Activated T-cell treated with anti-CD3 and anti-CD28 coated beads for 4 hours (primary cell): Measurements from ENCODE around the gene PRRT4.

Experiments
- DNase-seq: peaks from one replicate; pipeline ENCODE4 v3.0.0-alpha.2; 2020

The PRRT4 gene

DNA sequence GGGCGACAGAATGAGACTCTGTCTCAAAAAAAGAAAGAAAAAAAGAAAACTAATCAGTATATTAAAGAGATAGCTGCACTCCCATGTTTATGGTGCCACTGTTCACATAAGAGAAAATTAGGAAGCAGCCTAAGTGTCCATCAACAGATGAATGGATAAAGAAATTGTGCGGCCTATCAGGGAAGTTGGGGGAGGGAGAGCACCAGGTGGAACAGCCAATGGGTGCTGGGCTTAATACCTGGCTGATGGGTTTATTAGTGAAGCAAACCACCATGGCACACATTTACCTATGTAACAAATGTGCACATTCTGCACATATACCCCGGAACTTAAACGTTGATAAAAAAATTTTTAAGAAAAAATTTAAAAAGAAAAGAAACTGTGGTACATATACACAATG lies 9.0 kb upstream of the PRRT4 start:
- no peak for DNase-seq

DNA sequence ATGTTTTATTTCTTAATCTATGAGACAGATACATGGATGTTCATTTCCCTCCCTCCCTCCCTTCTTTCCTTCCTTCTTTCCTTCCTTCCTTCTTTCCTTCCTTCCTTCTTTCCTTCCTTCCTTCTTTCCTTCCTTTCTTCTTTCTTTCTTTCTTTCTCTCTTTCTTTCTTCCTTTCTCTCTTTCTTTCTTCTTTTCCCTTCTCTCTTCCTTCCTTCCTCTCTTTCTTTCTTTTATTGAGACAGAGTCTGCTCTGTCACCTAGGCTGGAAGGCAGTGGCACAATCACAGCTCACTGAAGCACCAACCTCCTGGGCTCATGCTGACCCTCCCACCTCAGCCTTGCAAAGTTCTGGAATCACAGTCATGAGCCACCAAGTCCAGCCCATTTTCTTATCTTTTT lies 5.5 kb upstream of the PRRT4 start:
- no peak for DNase-seq

DNA sequence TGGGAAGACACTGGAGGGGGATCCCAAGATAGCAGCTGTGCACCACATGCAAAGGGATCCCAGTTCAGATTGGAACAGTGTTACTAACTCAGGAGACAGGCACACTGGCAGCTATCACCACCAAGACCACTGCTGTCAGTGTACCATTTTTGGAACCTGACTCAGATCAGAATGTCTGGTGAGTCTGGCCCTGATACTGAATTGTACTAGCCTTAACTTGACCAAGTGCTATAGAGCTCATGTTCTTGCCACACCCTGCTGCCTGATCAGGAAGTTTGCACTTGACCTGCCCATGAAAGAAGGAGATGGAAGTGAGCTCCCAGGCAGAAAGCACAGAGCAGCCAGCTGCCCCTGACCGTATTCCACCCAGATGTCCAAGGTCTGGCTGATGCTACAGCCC lies 4.8 kb upstream of the PRRT4 start:
- no peak for DNase-seq

DNA sequence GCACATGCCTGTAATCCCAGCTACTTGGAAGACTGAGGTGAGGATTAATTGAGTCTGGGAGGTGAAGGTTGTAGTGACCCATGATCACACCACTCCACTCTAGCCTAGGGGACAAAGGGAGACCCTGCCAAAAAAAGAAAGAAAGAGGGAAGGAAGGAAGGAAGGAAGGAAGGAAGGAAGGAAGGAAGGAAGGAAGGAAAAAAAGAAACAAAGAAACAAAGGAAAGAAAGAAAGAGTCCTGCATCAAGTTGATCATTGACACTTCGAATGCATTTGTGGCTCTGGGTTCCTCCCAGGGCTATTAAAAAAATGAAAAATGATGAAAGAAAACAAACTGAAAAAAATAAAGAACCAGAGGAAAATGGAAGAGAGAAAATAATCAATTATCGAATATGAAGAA lies 3.9 kb upstream of the PRRT4 start:
- no peak for DNase-seq

DNA sequence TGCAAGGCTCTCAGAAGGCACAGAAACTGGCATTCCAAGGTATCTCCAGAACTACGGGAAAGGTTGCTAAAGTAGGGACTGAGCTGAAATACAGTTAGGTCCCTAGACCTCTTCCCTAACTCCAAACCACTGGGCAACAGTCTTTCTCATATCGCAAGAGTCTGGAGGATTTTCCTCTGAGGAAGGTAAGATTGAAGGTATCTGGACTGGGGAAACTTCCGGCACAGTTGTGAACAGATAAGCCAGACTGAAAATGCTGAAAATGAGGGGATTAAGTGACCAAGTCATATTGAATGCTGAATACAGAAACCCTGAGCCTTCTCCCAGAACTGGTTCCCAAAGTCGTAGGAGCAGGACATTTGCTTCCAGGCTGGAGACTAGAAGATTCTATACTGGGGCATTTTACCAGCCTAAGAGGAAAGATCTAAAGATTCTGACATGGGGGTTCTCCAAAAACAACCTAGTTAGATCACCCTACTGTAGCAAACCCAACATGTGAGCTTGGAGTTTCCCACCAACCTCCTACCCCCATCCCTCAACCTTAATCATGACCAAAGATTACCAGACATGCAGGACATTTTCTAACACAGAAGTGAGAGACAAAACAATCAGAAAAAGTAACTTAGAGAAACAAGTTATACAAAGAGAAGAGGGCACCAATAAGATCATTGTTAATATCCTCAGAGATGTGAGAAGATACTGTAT lies 2.8 kb upstream of the PRRT4 start:
- no peak for DNase-seq

DNA sequence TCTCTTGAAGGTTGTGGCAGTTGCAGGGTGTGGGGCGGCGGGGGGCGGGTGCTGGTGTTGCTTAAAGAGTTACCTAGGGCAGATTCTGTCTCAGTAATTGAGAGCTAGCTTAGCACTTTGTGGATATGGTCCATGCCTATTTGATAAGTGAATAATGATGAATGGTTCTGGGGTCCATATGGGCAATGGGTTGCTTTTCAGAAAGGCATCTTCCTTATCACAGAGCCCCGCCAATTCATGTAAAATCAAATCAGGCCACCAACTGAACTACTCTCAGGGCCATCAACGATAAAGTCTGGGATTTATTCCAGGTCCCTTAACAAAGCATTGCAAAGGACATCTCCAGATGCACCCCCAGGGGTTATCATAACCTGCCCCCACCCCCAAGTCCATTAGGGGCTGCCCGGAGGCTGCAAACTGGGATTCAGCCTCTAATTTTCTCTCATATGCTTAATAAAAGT lies 1.8 kb upstream of the PRRT4 start:
- no peak for DNase-seq

DNA sequence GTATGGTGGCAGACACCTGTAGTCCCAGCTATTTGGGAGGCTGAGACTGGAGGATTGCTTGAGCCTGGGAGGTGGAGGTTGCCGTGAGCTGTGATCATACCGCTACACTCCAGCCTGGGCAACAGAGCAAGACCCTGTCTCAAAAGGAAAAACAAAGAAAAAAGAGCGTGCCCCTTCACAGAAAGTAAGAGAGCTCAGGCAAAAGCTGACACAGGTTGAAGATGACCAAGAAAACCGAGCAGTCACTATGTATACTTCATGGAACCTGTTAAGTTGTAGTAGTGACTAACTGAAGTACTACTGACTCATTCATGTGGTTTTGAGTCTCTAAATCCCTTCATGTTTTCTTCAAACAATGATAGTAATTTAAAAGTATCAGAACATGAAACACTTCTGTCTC lies 1.2 kb upstream of the PRRT4 start:
- no peak for DNase-seq

DNA sequence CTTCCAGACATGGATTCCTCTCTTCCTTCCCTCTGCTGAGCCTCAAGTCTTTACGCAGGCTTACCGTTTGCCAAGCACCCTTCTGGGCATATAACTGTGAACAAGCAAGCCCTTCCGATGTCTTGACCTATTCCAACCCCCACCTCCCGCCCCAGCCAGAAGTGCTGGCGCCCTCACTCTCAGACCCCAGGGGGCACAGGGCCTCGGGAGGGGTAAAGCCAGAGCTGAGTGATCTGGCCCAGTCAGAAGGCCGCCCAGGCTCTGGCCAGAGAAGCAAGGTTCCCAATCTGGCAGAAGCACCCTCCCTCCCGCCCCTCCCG lies 1.2 kb downstream of the PRRT4 start:
- no peak for DNase-seq

DNA sequence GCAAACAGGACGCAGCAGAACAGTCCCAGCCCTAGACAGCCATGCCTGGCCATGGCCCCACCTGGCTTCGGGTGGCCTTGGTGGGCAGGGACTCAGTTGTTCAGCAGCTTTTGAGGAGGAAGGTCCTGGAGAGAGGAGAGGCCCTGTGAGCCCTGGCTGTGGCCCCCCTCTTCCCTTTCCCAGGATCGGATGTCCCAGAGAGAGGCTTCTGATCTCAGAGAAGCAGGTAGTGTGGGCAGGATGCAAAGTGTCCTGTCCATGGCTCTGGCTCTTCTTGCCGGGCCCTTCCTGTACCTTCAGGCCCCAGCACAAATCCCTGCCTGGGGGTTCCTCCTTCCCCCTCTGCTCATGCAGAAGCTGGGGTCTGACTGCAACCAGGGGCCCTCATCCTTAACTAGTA lies 1.6 kb downstream of the PRRT4 start:
- DNase-seq = no peak

DNA sequence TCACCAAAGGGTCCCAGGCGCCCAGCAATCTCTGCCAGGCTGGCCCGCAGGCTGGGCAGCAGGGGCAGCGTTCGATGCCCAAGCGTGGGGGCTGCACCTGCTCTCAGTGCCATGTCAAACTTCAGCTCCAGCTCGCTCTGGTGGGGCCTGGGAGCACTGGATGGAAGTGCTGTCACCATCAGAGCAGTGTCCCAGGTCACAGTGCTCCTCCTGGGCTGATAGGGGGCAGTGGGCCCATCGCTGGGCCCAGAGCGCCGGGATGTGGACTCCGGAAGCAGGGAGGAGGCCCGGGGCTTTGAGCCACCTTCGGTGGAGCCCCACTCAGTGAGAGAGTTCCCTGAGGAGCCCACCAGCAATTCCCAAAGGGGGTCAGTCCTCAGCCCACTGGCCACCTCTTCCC lies 2.2 kb downstream of the PRRT4 start:
- DNase-seq = no peak

DNA sequence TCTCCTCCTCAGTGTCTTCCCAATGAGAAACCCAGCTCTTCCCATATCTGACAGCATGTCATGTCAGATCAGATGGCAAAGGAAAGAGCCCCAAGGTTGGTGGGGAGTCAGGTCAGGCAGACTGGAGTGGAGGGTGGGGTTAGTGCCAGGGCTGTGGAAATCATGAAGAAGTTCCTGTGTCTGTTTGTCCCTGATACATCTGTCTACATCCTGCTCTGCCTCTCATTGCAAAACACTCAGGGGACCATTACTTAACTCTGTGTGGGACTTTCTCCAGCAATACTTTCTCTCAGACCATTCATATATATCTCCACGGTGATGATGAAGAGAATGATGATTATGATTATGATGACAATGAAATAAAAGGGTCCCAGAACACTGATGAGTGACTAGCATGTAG lies 3.3 kb downstream of the PRRT4 start:
- DNase-seq = no peak

DNA sequence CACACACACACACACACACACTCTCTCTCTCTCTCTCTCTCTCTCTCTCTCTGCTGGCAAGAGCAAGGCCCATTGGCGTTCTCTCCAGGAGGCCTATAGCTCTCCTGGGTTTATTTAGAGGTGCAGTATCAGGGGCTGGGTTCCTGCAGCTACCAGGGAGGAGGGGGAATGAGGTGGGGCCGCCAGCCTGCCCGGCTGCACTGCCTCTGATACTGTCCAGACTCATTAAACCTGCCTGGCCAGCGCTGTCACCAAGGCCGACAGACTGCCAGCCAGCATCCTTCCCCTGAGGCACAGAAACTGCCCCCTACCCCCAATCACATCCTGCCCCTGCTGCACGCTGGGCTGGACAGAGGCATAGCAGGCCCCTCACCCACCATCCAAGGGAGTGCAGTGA lies 4.3 kb downstream of the PRRT4 start:
- DNase-seq = no peak

DNA sequence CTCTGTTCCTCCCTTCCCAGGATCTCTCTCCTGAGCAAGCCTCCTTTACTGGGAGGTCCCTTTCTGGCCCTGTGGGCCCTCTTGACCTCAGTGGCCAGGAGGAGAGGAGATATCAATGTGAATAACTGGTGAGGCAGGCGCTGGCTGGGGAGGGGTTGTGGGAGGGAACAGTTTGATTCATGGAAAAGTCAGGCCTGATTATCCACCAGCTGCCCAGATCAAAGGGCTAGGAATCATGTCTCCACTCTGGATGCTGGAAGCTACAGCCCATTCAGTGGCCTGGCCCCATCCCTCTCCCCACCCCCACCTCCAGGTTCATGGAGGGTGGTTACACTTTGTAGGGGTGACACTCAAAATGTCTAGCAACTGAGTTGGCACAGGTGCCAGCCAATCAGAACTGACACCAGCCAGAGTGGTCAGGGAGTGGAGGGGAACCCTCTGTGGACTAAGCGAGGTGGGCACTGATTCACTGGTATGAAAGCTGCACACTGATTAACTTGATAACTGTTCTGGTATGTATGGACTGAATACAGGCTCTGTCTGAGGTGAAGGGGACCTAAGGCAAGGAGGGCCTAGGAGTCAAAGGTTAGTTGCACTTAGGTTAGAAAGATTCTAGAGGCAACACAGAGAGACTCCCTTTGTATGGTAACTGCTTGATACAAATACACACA lies 4.8 kb downstream of the PRRT4 start:
- no peak for DNase-seq

DNA sequence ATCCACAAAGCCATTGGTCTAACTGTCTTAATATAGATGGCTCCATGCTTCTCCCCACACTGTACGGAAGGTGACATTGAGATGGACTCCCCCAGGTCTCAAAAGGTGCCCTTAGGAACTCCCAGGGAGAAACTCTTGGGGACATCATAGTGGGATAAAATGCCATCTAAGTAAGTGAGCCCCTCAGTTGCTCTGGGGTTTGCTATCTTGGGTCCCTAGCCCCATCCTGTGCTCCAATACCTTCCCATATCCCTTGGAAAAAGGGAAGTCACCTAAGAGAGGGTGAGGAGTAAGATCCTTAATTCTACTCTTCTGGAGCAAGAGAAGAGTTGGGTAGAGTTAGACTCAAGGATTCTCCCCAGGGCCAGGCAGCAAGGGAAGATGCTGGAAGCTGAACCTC lies 7.9 kb downstream of the PRRT4 start:
- DNase-seq = no peak

DNA sequence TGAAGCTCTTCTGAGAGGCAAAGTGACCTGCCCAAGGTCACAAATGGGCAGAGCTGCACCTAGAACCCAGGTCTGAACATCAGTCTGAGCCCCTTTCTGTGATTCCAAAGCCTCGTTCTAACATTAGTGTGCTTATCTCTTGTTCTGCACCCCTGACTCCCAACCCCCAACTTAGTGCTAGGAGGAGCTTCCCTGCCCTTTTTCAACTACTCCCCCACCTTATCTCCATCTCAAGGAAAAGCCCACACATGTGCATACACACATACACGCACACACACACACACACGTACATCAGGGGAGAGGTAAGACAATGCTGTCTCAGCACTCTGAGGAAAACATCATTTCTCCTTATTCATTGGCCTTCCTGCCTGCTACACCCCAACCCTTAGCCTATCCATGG lies 8.3 kb downstream of the PRRT4 start:
- no peak for DNase-seq

DNA sequence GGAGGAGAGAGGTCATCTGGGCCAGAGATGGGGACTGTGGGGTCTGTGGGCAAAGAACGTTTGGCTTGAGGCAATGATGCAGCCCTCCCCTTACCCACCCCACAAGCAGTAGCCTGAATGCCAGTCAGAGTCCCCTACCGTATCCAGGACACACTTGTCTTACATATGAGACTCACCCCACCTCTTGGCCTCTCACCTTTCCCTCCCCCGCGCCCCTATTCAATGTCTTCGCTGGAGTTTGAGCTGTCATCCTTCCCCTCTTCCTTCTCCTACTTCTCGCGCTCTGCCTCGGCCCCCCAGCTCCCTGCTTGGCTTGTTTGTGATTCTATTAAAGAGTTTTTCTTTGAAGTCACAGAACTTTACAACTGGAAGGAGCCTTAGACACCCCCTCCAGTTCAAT lies 8.9 kb downstream of the PRRT4 start:
- DNase-seq = no peak

DNA sequence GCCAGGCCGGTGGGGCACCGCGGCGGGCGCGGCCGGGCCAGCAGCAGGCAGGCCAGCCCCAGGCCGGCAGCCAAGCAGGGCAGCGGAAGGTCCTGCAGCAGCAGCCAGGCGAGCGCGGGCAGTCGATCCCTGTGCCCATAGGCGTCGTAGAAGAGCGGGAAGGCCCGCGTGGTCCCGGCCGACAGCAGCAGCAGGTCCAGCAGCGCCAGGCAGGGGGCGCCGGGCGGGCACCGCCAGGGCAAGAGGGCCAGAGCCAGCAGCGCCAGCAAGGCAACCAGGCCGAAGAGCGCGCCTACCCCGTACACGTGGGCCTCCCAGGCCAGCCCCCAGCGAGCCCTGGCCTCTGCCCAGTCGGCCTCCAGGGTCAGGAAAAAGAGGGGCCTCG lies 9.3 kb downstream of the PRRT4 start:
- no peak for DNase-seq

DNA sequence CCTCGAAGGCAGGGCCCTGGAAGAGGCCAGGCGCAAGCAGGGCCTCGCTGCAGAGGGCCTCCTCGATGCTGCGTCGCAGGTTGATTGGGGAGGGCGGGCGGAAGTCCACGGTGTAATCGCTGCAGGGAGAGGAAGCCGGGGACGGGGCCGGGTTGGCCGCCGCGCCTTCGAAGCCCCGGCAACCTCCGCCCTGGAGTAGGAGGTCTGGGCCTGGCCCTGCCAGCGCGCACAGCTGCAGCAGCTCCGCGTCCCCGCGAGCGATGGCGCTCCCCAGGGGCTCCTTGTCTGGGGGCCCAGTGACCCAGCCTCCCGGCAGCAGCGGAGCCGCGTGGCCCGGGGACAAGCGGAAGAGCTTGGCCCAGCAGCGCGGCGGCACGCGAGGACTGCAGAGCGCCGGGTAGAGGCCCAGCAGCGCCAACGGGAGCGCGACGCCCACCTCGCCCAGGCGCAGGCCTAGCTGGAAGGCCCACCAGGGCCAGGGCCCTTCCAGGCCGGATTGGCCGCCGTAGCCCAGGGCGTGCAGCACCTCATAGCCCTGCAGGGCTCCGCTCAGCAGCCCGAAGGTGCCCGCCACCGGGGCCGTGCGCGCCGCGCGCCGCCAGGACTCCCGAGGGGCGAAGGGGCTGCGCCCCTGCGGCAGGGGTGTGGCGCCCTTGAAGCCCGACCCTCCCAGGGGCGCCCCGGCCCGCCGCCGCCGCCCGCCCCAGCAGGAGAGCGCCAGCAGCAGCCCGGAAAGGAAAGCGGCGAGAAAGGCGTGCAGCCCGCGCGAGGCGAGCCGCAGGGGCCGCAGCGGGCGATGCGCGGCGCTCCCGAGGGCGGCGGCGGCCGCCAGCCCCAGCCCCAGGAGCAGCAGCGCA lies 10.0 kb downstream of the PRRT4 start:
- DNase-seq = no peak

DNA sequence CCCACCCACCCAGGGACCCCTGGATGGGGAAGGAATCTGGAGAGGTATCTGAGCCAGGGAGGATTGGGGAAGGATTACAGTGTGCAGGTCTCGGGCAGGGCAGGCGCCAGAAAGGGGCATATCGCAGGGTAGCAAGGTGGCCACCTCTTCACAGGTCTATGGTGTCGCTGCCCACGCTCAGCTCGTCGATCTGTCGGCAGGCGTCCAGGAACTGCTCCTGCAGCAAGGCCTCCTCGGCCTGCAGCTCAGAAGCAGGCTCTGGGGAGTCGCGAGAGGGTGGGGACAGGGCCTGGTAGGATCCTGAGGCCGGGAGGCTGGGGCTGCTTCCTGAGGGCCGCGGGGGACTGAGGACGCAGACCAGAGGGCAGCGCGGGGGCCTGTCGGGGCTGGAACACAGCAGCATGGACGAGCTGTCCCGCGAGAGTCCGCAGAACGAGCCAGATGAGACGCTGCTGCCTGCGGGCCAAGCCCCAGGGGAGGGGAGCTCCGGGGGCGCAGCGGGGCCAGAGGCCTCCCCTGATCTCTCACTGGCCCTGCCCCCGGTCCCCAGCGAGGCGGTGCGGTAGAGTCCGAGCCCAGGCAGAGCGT lies 10.7 kb downstream of the PRRT4 start:
- no peak for DNase-seq

DNA sequence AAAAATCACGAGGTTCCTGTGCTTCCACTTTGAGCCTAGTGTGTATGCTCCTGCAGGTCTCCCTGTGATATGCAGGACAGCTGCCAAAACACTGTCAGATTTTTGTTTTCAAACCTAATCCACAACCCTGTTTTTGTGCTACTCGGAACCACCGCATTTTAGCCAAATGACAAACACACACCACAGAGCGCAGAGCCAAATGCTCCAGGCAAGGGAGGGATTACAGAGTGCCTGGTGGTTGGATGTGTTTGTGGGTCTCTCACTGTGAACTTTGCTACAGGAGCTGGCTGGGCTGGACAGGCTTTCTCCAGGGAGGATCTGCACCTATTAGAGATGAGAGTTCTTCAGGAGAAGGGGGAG lies 12.0 kb downstream of the PRRT4 start:
- no peak for DNase-seq

DNA sequence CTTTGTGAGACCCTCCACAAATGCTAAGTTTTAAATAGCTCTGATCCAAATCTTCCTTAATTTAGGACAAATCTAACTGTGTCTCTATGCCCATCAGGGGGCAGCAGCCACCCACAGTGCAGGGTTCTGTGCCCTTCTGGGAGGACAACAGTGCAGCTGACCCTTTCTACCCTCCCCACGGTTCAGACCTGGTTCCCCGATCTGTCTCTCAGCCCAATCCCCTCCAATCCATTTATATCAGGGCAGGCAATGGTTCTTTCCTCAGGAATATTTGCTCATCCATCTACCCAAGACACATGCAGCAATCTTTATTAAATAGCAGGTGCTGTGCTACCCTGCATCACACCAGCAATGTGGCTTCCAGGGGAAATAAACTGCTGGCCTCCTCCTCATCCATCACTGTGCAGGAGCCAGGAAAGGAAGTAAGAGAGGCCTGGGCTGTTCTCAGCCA lies 13.8 kb downstream of the PRRT4 start:
- peak; percentile 35 for DNase-seq

DNA sequence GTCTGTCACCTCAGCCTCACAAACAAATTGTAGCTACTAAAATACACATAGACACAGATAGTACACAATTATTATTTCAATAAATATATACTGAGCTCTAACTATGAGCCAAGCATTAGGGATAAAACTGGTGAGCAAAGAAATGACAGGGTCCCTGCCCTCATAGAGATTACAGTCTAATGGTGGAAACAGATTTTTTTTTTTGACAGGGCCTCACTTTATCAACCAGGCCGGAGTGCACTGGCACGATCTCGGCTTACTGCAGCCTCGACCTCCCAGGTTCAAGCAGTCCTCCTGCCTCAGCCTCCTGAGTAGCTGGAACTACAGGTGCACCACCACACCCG lies 17.1 kb downstream of the PRRT4 start:
- no peak for DNase-seq

DNA sequence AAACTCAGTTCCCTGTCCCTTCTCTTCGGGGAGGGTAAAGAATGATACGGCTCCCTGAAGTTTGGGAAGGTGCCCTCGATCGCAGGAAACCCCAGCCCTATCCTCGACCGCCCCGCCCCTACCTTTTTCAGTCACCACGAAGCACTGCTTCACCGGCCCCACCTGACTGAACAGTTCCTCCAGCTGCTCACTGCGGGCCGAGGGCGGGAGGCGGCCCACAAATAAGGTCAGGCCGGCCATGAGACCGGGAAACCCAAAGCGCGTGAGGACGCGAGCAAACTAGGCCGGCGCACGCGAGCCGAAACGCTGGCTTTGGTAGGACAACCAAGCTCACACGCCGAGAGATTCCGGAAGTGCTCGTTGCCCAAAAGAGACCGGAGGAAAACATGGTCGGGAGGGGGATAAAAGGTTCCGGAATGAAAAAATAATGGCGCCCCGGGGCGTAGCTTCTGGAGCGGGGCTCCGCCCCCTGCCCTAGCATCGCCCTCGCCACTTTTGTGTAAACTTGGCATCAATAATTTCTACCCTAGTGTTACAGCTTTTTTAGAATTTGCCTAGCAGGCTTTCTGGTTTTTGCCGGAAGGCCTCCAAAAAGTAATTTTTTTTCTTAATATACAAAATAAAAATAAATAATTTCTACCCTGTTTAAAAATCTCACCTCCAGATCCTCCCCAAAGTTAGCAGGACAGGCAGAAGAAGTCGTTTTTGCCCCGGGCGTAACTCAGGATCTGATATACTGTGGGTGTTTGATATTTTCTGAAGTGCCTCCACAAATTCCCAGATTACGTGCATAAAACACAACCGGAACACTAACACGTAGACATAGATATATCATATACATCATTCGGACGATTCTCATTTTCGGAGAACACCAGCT lies 17.7 kb downstream of the PRRT4 start, which contains the start of gene RBM28:
TSS of gene RBM28 (minus strand) at position 355 of the 877 bp plus-strand sequence. CDS start at position 240, 115 bp downstream.
- DNase-seq = peak; percentile 84
